PFSK-1 (cell line): ENCODE data around the gene GSTP1.

ENCODE experiments used
- FOXP2 ChIP-seq: optimal IDR thresholded peaks from 2 replicates; pipeline ENCODE3; 2011; ENCODE audit warnings: borderline replicate concordance, control low read depth, inconsistent platforms; ENCODE audit not compliant: insufficient read depth; ENCODE audit errors: extremely low read length, extremely low read depth
- POLR2AphosphoS5 ChIP-seq: IDR thresholded peaks from 2 replicates; pipeline ENCODE4 v1.6.1; 2012; ENCODE audit warnings: low read depth, mild to moderate bottlenecking, control low read depth, low read length, moderate library complexity
- REST ChIP-seq, 2 experiments: IDR thresholded peaks; 2 replicates each; pipeline versions ENCODE4 v1.6.1 to v1.8.0; 2011 to 2012; ENCODE audit warnings: low read depth in 2 of 2, low read length in 2 of 2, control low read depth in 1 of 2, inconsistent platforms in 1 of 2, mild to moderate bottlenecking in 1 of 2, moderate library complexity in 1 of 2; ENCODE audit not compliant: insufficient read depth in 1 of 2
- SIN3A ChIP-seq: IDR thresholded peaks from 2 replicates; pipeline ENCODE4 v1.6.1; 2012; ENCODE audit warnings: mild to moderate bottlenecking, low read length, moderate library complexity, borderline replicate concordance; ENCODE audit not compliant: insufficient read depth
- TAF1 ChIP-seq: IDR thresholded peaks from 2 replicates; pipeline ENCODE4 v1.6.1; 2012; ENCODE audit warnings: low read length, control low read depth, borderline replicate concordance; ENCODE audit not compliant: insufficient read depth

The GSTP1 gene

GRCh38 chr11:67571443-67571842, 12.2 kb upstream of the GSTP1 start:
- TF ChIP-seq FOXP2 (no peak), TAF1 (no peak), REST (IDR thresholded peaks at IDR 0.05; ENCODE audit: insufficient read depth in 1 of 2, low read depth in 2 of 2, low read length in 2 of 2) (no peak), POLR2AphosphoS5 (no peak)

DNA sequence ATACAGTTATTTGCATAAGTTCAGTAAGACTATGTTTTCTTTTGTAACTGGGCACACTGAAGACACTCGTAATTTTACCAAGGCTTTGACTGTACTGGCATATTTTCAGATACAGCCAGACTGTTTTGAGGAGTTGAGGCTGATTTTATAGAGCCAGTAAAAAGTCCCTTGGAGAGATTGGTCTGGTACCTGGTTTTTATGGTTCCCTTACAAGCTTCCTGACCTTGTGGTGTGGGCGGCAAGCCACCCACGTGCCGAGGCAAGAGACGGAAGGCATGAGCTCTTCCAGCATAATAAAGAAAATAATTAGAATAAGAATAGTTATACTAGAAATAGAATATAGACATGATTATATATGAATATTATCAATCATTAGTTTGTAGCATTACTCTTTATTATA, 11.3 kb upstream of the GSTP1 start:
- TF ChIP-seq SIN3A = no peak
- no peak for TF ChIP-seq TAF1
- no peak for TF ChIP-seq POLR2AphosphoS5
- no peak for TF ChIP-seq FOXP2

DNA sequence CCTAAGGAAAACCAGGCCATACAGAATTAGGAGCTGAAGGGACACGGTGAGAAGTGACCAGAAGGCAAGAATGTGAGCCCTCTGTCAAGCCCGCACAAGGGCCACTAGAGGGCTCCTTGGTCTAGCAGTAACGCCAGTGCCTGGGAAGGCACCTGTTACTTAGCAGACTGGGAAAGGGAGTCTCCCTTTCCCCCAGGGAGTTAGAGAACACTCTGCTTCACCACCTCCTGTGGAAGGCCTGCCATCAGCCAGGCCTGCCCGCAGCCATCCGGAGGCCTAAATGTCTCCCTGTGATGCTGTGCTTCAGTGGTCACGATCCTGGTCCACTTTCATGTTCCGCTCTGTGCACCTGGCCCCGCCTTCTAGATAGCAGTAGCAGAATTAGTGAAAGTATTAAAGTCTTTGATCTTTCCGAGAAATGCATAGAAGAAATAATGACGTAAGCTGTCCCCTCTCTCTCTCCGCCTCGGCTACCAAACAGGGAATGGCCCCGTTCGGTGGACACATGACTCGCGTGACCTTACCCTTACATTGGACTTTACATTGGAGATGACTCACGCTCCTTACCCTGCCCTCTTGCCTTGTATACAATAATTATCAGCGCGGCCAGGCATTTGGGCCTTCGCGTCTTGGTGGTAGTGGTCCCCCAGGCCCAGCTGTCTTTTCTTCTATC, 10.7 kb upstream of the GSTP1 start:
- TF ChIP-seq REST (IDR thresholded peaks at IDR 0.05; ENCODE audit: insufficient read depth in 1 of 2, low read depth in 2 of 2, low read length in 2 of 2) = no peak

GRCh38 chr11:67574938-67575337, 8.7 kb upstream of the GSTP1 start:
- TF ChIP-seq POLR2AphosphoS5 (no peak), FOXP2 (no peak), SIN3A (no peak), TAF1 (no peak), REST (IDR thresholded peaks at IDR 0.05; ENCODE audit: insufficient read depth in 1 of 2, low read depth in 2 of 2, low read length in 2 of 2) (no peak)

DNA sequence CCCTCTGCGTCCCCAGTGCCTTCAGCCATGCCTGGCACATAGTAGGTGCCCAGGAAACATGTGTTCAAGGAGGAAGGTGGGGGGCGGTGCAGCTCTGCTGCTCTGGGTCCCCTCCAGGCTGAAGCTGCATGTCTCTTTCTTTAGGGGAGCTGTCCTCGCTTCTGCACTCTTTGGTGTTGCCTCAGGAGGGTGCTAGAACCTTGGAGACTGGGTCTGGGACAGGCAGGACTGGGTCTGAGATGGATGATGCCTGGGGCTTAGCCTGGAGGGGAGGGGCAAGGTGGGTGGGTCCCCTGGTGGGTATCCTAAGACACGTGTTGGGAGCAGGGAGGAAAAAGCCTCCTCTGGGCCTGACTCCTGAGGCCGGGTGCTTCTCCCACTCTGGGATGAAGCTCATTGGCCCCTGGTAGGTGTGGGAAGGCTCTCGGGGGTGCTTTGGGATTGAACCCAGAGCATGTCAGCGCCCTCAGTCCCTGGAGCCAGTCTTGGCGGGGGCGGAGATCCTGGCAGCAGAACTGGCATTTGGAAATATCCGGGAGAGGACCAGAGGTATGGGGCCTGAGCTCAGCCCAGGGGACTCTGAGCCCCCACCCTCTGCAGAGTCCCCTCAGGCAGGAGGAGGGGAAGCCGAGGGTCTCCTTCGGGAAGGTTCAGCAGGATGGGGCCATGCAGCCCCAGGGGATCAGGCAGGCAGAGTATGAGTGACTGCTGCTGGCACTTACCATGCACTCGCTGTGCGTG, 6.7 kb upstream of the GSTP1 start:
- TF ChIP-seq POLR2AphosphoS5 (no peak), REST (IDR thresholded peaks at IDR 0.05; ENCODE audit: insufficient read depth in 1 of 2, low read depth in 2 of 2, low read length in 2 of 2) (no peak), TAF1 (no peak), FOXP2 (no peak), SIN3A (no peak)
